Activated naive CD4-positive, alpha-beta T cell treated with Interleukin-2 at 50 U/mL for 16 hours (primary cell): ENCODE measurements around the gene MORN5.

Experiments
- DNase-seq: peaks from one replicate; pipeline ENCODE4 v3.0.0-alpha.2; 2020

MORN5 gene

DNA sequence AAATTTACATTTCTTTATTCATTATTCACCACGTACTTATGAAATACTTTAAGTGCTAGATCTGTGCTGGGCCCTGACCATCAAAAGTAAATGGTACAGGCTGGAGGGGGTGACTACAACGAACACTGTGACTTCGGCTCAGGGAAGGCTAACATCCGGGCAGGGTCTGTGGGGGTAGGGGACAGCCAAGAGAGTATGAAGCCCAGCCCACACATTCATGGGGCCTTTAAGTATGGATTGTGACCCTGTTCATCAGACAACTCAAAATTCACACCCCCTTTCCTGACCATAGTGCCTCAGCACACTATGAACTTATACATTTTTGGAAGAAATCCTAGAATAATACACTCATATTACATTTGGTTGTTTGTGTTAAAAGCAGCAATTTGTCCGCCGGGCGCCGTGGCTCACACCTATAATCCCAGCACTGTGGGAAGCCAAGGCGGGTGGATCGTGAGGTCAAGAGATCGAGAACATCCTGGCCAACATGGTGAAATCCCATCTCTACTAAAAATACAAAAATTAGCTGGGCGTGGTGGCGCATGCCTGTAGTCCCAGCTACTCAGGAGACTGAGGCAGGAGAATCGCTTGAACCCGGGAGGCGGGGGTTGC is 33.3 kb downstream of the MORN5 start:
- DNase-seq: no peak

DNA sequence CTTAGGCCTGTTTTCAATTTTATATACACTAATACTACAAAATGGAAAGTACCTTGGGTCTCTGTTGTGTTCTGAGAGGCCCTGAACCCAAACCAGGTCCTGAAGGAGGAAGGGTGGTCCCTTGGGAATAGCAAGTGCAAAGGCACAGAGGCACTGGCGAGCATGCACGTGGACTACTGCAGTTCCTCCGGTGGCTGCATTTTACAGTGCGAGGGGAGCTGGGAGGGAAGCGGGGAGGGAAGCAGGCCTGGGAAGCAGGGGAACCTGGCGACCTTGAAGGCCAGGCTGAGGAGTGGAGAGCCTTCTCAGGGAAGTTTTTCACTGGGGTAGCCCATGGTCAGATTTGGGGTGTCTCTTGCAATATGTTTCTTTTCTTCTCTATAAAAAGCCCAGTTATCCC is 33.9 kb downstream of the MORN5 start:
- DNase-seq: no peak

DNA sequence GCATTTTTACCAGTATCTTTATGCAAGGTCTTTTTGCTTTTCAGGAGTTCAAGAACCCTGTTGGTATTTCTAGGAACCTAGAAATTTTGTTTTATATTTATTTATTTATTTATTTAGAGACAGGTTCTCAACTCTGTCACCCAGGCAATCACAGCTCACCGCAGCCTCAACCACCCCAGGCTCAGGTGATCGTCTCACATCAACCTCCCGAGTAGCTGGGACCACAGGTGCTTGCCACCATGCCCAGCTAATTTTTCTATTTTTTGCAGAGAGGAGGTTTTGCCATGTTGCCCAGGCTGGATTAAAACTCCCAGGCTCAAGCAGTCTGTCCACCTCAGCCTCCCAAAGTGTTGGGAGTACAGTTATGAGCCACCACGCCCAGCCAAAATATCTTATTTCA is 36.2 kb downstream of the MORN5 start:
- no peak for DNase-seq

DNA sequence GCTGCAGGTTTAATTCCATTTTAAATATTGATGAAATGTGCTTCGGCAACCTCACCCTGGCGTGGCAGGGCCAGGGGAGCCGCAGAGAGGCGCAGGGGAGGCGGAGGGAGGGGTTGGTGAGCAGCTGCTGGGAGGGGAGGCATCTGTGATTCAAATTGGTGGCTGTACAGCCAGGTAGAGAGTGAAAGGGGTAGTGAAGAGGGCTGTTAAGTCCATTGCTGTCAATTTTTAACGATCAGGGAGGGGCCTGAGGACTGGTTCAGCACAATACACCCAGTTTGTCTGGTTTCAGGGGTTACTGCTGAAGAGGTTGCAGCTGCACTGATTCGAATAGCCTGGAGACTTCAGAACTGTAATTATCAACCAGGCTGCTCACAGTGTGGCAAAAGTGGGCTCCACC is 37.7 kb downstream of the MORN5 start:
- DNase-seq: no peak

DNA sequence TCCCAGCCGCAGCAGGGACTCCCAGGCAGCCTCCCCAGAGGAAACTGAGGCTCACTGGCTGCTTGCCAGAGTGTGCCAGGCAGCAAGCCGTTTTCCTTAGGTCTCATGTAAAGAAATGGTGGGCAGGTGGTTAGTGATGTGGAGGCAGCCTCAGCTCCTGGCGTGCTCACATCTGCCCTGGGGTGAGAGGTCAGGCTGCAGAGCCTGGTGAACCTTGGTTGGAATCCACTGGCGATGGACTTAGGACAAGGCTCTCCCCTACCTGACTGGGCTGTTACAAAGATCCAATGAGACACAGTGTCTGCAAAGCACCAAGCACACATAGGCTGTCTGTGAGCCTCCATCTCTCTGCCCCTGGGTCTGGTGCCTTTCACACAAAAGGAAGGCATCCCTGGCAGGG is 38.2 kb downstream of the MORN5 start:
- no peak for DNase-seq

DNA sequence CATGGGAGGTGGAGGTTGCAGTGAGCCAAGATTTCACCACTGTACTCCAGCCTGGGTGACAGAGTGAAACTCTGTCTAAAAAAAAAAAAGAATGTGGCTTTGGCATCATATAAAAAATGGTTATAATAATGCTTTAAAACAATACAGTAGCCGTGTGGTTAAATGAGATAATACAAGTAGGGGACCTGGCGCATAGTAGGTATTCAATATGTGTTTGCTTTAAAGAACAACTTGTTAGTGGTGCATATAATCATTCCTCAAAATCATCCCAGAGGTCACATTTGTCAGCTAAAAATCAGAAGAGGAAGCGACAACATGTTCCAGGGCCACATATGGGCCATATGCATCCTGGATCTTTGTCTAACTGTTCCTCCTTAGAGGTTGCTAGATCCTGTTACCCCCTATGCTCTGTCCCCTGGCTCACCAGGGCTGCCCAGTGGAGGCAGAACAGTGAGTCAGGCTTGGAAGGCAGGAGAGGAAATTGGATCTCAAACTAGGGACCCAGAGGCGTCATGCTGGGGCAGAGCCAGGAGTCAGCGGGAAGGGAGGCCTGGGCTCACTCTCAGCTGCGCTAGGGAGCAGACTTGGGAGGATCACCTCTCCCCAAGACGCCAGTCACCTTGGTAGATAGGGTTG is 41.4 kb downstream of the MORN5 start:
- DNase-seq: no peak

DNA sequence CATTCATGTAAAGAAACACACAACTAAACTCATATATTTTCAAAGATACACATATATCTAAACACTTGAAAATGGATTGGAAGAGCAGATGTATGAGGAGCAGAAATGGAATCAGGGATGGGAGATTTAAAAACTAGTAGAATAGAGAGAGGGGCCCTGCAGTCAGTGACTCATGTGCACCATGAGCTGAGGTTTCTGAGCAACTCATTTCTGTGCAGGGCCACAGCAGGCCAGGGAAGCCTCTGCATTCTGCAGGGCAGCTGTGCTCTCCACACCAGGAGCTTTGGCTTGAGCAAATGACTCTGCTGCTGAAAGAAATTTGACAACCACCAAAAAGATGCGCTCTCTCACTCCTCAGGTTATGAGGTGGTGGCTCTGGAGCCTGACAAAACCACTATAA is 41.9 kb downstream of the MORN5 start:
- no peak for DNase-seq

DNA sequence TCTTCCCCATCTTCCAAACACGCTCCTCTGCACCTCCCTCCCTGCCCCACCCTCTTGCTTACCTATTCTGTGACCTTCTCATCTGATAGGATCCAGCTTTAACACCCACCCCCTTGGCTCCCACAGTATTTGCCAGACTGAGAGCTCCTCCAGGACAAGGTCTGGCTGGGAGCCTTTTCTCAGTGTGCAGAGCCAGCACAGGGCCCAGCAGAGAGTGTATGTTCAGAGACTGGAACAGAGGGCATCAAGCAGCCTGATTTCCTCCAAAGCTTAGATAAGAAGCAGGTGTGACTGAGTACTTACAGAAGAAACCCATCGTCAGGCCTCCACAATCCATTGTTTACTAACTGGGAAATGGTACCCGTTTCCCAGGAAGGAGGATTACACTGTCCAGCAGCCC is 42.4 kb downstream of the MORN5 start:
- no peak for DNase-seq

DNA sequence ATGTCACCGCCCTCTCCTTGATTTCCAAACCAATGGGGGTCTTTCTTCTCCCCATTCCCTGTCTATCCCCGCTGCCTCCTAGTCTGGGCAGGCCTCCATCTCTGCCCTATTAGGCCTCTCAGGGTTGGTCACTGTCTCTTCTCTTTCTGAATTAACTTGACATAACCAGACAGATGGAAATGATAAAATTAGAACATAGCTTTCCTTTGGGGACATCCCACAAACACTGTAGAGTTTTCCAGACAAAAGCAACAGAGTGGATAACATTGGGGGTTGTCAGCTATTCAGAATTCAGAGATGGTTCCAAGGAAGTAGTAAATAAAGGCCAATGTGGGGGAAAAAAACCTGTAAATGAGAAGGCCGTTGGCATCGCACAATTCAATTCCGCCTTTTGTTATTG is 44.3 kb downstream of the MORN5 start:
- DNase-seq: no peak

DNA sequence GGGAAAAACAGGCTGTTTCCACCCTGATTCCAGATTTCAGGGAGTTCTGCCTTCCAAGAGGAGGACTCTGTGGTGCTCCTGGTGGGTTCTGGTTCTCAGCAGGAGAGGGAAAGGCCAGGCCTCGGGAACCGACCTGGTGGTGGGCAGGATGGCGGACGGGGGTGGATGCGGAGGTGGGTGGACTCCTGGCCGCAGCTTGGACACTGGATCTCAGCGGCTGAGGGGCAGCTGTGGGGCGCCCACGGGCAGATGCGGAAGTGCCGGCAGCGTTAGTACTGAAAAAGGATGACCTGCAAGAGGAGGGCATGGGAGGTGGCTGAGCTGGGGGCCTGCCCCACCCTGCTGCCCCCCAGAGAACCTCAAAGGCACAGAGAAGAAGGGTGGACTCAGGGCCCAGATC is 44.8 kb downstream of the MORN5 start:
- DNase-seq: no peak

DNA sequence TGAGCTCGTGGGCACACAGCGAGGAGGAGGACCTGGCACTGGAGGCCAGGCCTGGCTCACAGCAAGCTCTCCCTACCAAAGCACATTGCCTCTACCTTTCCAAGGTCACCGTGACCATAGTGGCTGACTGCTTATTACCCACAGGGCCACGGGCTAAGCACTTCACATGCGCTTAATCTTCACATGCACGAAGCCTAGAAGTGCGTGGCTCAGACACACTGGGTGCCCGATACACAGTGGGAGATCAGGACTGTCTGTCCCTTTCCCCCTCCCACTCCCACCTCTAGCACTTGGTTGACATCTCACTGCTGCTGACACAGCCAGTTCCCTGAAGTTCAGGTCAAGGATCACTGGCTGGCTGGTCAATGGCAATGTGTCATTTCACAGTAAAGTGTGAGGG is 45.5 kb downstream of the MORN5 start:
- DNase-seq: no peak

DNA sequence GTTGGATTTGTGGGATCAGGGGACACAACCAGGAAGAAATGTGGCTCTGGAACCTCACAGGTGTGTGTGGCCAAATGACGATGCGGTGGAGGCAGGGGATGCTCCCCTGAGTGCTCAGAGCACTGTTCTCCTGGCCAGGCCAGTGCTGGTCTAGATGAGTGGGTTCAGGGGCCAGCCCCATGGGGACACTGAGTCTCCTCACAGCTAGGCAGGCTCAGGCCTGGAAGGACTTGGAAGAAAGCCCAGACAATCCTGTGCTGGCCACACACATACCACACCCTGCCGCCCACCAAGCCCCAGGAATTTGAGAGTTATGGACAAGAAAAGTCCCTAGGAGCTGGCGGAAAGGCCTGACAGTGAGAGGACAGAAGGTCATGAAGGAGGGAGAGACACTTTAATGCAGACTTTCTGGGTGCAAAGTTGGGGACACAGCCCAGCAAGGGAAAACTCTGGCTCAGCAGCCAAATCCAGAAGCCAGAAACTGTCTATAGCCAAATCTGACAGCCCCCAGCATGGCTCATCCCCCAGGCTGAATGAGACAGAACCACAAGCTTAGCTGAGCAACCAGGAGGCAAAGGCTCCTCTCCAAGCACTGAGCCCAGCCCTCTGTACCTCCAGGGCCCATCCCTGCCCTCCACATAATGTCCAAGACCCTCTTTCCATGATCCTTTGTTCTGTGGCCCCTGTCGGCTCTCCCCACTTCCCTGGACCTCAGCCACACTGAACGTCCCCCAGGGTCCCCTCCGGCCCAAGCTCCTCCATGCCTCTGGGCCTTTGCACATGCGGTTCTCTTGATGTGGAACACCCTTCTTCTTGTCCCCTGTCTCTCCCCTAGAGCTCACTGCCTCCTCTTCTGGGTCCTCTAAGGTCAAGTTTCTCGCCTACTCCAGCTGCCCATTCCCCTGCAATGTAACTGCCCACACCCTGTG is 46.7 kb downstream of the MORN5 start:
- DNase-seq: no peak

DNA sequence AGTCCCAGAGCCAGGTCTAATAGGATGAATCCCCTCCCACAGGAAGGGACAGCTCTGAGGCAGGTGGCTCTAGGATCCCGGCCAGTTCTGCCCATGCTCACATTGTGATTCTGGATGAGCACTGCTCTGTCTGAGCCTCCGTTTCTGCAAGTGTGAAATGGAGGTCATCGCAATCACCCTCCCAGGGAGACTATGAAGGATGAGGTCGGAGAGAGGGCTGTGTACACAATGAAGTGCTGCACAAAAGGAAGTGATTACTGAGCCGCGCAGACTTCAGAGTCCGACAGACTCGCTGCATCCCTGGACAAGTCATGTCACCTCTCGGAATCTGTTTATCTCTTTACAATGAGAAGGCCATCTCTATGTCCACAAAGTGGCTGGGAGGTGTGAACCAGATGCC is 47.4 kb downstream of the MORN5 start:
- no peak for DNase-seq

DNA sequence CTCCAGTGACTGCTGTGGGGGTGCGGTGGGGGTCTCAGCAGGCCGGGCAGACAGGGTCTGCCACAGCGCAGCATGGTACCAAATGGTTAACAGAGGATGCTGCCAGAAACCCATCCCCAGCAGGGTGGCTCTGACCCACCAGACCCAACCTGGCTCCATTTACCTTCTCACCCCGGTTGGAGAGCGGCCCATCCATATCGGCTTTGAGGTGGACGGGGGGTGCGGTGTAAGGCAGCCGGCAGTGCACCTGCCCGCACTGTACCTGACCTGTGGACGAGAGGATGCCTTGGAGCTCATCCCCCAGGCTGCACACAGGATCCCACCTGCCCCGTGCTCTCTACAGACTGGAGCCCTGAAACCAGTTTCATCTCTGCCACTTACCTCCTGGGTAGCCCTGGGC is 49.7 kb downstream of the MORN5 start:
- no peak for DNase-seq

DNA sequence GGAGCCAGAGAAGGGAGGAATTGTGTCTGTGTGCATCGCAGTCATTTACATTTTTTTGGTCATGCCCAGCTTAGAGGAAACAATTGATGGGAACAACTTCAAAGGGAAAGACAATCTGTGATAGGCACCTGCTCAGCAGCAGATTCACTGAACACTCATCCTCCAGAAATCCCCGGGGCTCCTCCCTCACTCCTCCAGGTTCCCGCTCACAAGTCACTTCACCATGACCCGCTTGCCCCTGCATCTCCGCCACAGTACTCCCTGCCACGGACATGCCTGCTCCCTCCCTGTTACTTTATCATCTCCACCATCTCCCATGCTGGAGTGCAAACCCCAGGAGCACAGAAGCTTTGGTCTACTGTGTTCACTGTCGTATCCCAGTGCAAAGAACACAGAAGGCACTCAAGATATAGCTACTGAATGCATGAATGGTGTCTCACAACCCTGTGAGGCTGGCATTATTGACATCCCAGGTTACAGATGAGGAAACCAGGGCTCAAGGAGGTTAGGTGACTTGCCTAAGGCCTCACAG is 52.8 kb downstream of the MORN5 start:
- no peak for DNase-seq

DNA sequence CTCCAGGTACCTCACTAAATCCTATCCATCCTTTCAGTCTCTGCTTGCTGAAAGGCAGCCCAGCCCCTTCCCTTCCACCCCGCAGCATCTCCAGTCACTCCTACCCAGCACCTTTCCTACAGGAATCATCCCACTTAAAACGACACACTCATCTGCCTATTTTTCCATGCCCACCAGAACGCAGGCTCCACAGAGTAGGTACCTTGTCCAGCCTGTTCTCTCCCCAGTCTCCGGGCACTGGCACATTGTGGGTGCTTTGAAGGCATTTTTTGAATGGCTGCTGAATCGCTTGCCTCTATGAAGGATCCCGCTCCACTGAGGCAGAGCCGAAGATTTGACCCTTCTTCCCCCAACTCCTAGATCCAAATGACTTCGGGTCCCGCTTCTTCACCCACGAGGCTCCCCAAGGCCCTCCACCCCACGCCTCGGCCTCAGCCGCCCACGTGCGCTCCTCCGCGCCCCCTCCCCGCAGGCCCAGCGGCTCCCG is 53.4 kb downstream of the MORN5 start:
- no peak for DNase-seq

DNA sequence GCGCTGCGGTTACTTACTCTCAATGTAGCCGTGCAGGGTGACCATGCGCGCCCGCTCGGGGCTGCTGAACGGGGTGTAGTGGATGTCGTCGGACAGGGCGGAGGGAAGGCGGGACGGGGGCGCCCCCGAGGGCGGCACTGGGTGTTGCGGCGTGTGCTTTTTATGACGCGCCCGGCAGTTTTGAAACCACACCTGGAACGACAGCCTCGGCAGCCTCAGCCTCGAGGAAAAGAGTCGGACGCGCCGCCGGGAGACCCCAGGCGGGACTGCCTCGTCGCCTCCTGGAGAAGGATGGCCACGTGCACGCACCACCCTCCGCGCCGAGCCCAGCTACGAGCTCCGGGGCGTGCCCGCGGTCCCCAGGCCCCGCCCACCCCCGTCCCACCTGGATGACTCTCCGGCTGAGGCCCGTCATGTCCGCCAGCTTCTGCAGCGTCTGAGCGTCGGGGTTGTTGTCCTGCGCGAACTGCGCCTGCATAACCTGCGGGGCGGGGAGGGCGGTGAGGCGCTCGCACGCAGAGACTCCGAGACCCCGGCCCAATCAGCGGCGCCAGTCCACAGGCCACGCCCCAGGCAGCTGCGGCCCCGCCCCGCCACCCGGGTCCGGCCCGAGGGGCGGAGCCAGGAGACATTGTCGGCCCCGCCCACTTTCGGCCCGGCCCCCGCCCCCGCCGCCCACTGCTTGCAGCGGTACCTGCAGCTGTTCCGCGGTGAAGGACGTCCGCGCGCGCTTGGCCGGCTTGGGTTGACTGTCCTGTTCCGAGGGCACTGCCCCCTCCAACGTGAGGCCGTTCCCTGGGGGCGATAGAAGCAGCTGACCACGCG is 54.1 kb downstream of the MORN5 start:
- DNase-seq: peak; percentile 55

DNA sequence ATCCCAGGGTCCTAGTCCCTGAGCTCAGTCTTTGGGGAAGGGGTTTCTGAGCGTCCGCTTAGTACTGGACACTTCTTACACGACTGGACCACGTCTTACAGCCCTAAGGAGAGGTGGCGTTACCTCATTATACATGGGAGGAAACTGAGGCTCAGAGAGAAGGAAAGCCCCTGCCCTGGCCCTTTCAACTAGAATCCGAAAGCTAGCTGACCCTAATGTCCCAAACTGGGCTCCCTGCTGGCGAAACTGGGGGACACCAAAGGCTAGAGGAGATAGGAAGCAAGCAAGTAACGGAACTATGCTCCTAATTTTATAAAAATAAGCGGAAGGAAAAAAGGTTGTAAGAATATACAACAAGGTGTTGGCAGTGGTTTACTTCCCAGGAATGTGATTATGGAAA is 54.8 kb downstream of the MORN5 start:
- no peak for DNase-seq

DNA sequence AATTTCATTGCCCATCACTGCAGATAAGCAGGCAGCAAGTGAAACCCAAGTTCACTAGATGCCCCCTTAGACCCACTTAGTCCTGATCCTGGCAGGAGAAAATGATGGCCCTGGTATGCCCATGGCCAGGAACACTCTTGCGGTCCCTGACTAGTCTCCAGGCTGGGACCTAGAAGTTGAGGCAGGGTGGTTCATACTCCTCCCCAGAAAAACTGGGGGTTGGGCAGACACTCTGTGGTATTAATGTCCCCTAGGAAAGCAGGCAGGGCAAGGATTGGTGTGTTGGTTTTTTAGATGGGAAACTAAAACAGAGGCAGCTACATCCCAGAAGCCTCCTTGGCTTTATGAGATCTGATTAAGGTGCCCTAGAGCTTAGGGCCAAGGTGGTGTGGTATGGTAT is 56.0 kb downstream of the MORN5 start:
- no peak for DNase-seq

DNA sequence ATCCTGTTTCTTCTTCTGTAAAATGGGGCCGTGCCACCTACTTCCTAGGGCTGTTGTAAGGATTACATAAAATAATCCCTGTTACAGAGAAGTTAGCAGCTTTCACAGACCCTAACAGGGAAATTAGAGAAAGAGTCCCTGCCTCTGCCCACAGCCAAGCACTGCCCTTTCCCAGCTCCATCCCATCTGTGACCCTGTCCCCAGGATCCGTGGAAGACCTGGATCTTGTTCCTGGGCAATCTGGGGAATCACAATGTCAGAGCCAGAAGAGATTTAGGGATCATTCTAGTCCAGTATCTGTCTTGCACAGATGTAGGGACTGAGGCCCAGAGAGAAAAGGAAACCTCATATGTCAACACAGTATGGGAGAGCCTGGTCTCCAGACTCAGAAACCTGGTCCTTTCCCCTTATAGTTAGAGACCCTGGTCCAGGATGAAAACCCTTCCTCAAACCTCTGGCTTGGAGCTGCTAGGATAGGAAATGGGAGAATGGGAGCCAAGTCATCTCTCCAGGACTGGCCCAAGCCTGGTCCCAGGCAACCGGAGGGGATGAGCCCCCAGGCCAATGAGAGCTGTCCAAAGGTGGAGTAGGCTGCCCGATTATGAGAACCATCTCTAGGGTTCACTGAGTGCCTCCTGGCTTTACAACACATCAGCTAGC is 56.6 kb downstream of the MORN5 start:
- DNase-seq: no peak

DNA sequence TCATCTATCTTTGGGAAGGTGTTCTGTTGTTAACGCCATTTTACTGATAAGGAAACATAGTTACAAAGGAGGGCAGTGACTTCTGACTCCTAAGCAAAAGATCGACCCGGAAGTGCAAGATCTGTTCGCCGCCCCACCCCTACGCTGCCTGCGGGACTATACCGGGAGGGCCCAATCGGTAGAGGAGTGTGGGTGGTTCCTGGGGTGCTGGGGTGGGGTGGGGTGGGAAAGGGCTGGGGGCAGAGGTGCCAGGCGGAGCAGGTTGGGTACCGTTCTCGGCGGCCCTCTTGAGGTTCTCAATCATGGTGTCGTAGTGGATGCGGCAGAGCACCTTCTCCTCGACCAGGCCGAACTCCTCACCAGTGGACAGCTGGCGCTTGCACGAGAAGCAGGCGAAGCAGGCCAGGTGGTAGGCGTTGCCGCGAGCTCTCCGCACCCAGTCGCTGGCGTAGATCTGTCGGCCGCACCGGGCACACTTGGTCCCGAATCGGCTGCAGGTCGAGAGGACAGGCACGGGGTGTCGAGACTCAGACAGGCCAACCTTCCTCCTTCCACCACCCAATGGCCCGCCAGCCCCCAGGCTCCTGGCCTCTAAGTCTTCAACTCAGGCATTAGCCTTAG is 57.2 kb downstream of the MORN5 start:
- DNase-seq: no peak

DNA sequence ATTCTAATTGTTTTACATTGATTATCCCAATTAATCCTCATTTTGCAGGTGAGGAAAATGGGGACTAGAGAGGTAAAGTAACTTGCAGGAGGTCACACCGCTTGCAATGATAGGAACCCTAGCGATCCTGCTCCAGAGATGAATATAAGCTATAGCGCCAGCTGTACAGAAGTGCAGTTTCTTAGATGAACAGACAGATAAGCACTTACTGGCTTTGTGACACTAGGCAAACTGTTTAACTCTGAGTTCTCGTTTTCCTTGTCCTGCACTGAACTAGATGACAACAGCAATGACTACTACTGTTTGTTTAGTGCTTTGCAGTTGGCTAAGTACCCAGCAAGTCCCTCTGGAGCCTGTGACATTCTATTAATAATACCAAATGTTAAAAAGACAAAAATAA is 57.9 kb downstream of the MORN5 start:
- no peak for DNase-seq
